HEK293T (cell line): Measurements from ENCODE around the gene CDHR2.

Experiments used
- FOXM1 ChIP-seq: fragments of 450-650 bp; IDR thresholded peaks from 2 replicates; pipeline ENCODE4 v1.6.1; 2017; ENCODE audit warnings: mild to moderate bottlenecking, borderline replicate concordance
- SUZ12 ChIP-seq: fragments of 450-650 bp; IDR thresholded peaks from 2 replicates; pipeline ENCODE4 v1.6.1; 2016; ENCODE audit warnings: mild to moderate bottlenecking

DNA sequence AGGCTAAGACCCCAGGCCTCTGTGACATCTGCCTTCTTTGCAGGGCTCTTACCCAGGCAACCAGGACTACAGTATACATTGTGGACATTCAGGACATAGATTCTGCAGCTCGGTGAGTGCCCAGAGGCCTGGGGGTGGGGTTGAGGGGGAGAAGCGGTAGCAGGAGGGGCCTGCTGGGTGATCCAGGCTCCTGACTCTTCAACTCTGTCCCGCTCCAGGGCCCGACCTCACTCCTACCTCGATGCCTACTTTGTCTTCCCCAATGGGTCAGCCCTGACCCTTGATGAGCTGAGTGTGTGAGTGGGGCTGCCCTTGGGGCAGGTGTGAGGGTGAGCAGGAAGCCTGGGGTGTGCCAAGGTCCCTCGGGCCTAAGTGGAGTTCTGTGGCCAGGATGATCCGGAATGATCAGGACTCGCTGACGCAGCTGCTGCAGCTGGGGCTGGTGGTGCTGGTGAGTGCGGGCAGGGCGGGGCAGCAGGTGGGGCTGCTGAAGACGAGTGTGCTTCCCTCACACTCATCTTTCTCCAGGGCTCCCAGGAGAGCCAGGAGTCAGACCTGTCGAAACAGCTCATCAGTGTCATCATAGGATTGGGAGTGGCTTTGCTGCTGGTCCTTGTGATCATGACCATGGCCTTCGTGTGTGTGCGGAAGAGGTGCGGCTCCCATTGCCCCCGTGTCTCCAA is 41.0 kb downstream of the CDHR2 start:
- TF ChIP-seq FOXM1 (no peak), SUZ12 (no peak)
